ENCODE measurements around the gene ZBTB44. TPM values are rescaled to one million over a fixed set of nuclear protein-coding genes. Genes with fewer than 3 reads are reported as not detected.

ZBTB44 gene
- 6.2 to 8.4 TPM (median 7.6 TPM) in 5 replicates for total RNA-seq (2022; extraction: Qiagen RNA extraction; ENCODE audit: low read depth)

GRCh38 chr11:130314750-130315285 is at the start of gene ZBTB44:
Gene ZBTB44 (minus strand): TSS chr11:130314917. CDS start chr11:130261873, 53,044 bp downstream.

Other genes starting within 250 kb of the ZBTB44 start
- 154 to 194 TPM (median 186 TPM) in 5 replicates for gene APLP2, start 245.0 kb downstream of the ZBTB44 start, total RNA-seq (2022; extraction: Qiagen RNA extraction; ENCODE audit: low read depth)
- gene ST14, start 155.1 kb downstream of the ZBTB44 start, total RNA-seq (2022; extraction: Qiagen RNA extraction; ENCODE audit: low read depth) = 0.07 to 0.56 TPM (median 0.13 TPM) in 5 replicates
- 0.37 to 0.49 TPM (median 0.42 TPM) in 5 replicates for gene ADAMTS8, start 113.7 kb upstream of the ZBTB44 start, total RNA-seq (2022; extraction: Qiagen RNA extraction; ENCODE audit: low read depth)
- gene ADAMTS15, start 133.7 kb upstream of the ZBTB44 start, total RNA-seq (2022; extraction: Qiagen RNA extraction; ENCODE audit: low read depth) = 7.6 to 14.3 TPM (median 10.7 TPM) in 5 replicates